ES-I3 (cell line): ENCODE data around the gene RASSF5.

Source experiments
- H3K36me3 ChIP-seq: 2 replicates; pipeline ENCODE4 v1.6.1; 2013; ENCODE audit warnings: mild to moderate bottlenecking, low read length, control low read depth, moderate library complexity; ENCODE audit not compliant: insufficient read depth
- H3K4me1 ChIP-seq: 2 replicates; pipeline ENCODE4 v1.6.1; 2013; ENCODE audit warnings: mild to moderate bottlenecking, control low read depth, low read length; ENCODE audit not compliant: insufficient read depth
- H3K9ac ChIP-seq: 2 replicates; pipeline ENCODE4 v1.6.1; 2013; ENCODE audit warnings: low read depth, mild to moderate bottlenecking, low read length, moderate library complexity
- H3K9me3 ChIP-seq: 2 replicates; pipeline ENCODE4 v1.6.1; 2013; ENCODE audit warnings: mild to moderate bottlenecking, low read length, moderate library complexity; ENCODE audit not compliant: control insufficient read depth, insufficient read depth

The RASSF5 gene

DNA sequence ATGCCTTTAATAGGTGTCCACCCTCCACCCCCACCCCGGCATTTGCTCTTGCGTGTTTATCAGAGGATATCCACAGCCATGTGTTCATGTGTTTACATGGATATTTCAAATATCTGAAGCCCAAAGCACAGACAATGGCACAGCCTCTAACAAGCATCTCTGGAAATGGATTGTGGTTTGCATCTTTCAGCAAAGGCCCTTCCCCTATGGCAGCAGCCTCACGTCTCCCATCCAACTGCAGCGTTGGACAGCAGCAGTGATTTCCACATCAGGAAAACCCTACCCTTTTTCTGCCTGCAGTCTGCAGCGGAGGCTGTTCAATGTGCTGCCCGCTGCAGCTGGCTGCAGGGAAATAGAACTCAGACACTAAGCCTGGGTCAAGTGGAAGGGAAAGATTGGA is 1.6 kb downstream of the RASSF5 start:
- Histone ChIP-seq H3K4me1 (peaks cover 21% of the 10 kb centered on the region), H3K36me3 (no peaks in the 10 kb centered on the region), H3K9me3 (no peaks in the 10 kb centered on the region), H3K9ac (no peak overlapping the region)

DNA sequence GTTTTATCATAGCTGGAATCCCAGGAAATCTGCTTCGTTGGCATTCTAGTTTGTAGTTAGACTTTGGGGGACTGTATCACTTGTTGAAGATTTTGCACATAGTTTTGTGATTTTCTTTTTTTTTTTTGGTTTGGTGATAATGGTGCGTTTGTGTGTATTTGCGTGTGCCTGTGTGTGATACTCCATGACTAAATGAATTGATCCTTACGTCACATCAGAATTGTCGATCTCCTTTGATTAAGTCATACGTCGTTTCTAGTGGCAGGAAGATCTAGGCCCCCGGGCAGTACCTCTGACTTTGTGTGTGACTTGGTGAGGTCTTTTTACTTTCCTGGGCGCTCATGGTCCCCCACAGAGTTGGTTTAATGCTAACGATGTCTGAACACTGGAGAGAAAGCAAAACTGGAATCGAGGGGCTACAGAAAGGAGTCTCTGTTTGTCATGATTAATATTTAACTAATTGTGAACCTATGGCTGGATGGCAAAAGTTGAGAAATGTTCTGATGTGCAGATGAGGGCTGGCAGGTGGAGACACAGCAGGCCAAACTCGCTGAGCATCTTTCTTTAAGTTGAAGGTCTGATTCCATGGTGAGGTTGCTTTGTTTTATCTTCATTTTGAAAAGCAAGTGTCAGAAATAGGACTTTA is 2.4 kb downstream of the RASSF5 start:
- Histone ChIP-seq H3K9me3 (no peaks in the 10 kb centered on the region), H3K4me1 (peaks cover 18% of the 10 kb centered on the region), H3K9ac (no peak overlapping the region), H3K36me3 (no peaks in the 10 kb centered on the region)

DNA sequence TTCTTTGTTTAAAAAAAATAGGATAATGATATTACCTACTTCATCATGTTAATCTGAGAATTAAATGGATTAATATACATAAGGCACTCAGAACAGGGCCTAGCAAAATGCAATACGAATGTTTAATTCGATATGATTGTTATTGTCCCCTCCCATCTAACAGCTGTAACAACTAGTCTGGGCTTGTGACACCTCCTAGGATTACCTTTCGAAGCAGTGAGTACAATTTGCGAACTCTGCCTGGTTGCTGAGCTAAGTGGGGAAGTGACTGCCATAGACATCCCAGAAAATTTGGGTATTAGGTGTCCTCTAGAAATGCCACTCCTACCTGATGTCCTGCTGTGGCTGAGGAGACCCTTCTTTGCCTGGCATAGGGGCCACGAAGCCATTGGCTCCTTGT is 3.0 kb downstream of the RASSF5 start:
- Histone ChIP-seq H3K9me3 (no peaks in the 10 kb centered on the region), H3K36me3 (no peaks in the 10 kb centered on the region), H3K4me1 (peaks cover 18% of the 10 kb centered on the region), H3K9ac (no peak overlapping the region)

DNA sequence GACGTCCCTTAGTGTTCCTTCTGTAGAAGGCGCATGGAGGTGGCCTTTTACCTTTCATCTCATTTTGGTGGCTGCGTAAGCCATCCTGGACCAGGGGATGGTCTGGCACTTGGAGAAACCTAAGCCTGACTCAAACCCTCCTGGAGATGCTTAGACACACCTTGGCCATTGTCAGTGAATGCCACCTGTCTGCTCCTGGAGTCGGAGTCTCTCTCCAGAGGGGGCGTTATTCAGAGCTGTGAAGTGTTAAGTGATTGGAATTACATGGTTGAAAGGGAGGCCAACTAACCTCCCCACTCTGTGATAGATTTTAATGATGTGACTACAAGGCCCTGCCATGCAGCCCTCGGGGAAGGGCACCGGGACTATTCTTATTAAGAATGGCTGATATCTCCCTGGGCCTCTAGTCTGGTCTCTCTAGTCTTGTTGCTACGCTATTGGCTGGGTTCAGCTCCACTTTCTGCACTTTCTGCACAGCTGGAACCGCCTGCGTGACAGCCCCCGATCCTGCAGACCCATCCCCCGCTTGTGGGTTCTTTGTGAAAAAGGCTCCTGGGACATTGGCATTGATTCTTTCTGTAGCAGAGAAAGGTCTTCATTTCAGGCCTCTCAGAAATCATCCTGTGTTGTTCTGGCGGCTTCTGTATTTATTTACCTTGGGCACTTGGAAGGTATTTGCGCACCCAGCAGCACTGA is 4.2 kb downstream of the RASSF5 start:
- Histone ChIP-seq H3K36me3 (no peaks in the 10 kb centered on the region), H3K9me3 (no peaks in the 10 kb centered on the region), H3K4me1 (peaks cover 18% of the 10 kb centered on the region), H3K9ac (no peak overlapping the region)

DNA sequence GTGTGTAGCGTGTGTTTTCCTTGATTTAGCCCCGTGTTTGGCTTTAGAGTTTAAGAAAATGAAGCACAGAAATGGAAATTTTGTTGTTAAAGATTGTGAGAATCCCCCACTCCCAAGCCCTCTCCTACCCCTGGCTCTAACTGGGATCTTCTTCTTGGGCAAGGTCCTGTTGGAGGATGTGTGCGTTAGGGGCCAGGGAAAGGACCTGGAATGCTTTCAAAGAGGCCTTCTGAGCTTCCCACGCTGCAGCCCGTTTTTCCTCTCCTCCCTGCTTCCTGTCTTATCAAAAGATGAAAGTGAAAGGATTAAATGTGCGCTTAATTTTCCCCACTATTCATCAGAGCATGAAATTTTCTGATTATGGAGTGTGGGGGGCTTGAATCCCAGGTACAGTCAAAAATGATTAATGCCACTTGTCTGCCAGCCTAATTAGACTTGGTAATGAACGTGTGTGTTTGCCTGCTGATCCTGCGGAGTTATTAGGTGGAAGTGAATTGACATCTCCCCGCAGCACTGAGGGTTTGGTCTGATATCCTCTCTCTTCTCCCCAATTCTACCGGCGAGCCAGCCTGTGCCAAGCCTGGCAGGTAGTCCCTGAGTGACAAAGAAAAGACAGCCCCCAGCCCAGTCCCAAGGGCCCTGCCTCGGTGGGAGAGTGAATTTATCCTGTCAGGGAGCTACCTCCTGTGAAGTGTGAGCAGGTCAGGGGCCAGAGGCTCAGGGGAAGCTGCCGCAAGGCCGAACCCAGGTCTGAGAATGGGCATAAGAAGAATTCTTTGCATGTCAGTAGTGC is 4.9 kb downstream of the RASSF5 start:
- H3K36me3 ChIP-seq = no peaks in the 10 kb centered on the region
- no peak overlapping the region for H3K9ac ChIP-seq
- no peaks in the 10 kb centered on the region for H3K9me3 ChIP-seq
- peaks cover 18% of the 10 kb centered on the region for H3K4me1 ChIP-seq

GRCh38 chr1:206512851-206513180 is 5.5 kb downstream of the RASSF5 start:
- H3K36me3 ChIP-seq = no peaks in the 10 kb centered on the region
- peaks cover 18% of the 10 kb centered on the region for H3K4me1 ChIP-seq
- H3K9me3 ChIP-seq = no peaks in the 10 kb centered on the region
- H3K9ac ChIP-seq = no peak overlapping the region

GRCh38 chr1:206513312-206514111 is 6.2 kb downstream of the RASSF5 start:
- no peak overlapping the region for H3K9ac ChIP-seq
- no peaks in the 10 kb centered on the region for H3K36me3 ChIP-seq
- no peaks in the 10 kb centered on the region for H3K9me3 ChIP-seq
- H3K4me1 ChIP-seq = peaks cover 18% of the 10 kb centered on the region

GRCh38 chr1:206514813-206515387 is 7.6 kb downstream of the RASSF5 start:
- H3K9me3 ChIP-seq = no peaks in the 10 kb centered on the region
- H3K9ac ChIP-seq = no peak overlapping the region
- H3K4me1 ChIP-seq = peaks cover 18% of the 10 kb centered on the region
- H3K36me3 ChIP-seq = no peaks in the 10 kb centered on the region

- H3K9ac ChIP-seq = no peak overlapping the region
- H3K36me3 ChIP-seq = no peaks in the 10 kb centered on the region
- no peaks in the 10 kb centered on the region for H3K9me3 ChIP-seq
- H3K4me1 ChIP-seq = peaks cover 16% of the 10 kb centered on the region
These were observed 9.3 kb downstream of the RASSF5 start for GRCh38 chr1:206516728-206516990.

GRCh38 chr1:206517784-206518183 is 10.5 kb downstream of the RASSF5 start:
- no peaks in the 10 kb centered on the region for H3K36me3 ChIP-seq
- H3K4me1 ChIP-seq = peaks cover 5% of the 10 kb centered on the region; the same call in 1 of the 2 replicates
- no peaks in the 10 kb centered on the region for H3K9me3 ChIP-seq
- H3K9ac ChIP-seq = no peak overlapping the region

DNA sequence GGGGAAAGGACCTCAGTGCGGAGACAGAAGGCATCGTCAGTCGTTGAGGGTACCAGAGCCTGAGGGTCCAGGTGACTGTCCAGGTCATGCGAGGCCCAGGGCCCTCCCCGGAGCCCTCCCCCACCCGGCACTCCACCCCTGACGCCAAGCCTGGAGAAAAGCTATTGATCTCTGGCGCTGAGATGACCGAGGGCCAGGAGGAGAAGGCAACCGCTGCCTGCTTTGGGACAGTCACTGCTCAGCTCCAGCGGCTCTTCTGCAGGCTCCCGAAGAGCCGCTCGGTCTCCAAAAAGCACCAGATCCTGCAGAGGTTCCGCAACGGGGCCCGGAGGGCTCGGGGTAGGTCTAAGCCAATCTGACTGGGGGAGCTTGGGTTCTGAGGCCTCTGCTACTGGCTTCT is 10.9 kb downstream of the RASSF5 start:
- no peaks in the 10 kb centered on the region for H3K9me3 ChIP-seq
- H3K36me3 ChIP-seq = no peaks in the 10 kb centered on the region
- H3K4me1 ChIP-seq = peaks cover 4% of the 10 kb centered on the region; the same call in 1 of the 2 replicates
- no peak overlapping the region for H3K9ac ChIP-seq

GRCh38 chr1:206518743-206519142 is 11.4 kb downstream of the RASSF5 start:
- H3K9me3 ChIP-seq = no peaks in the 10 kb centered on the region
- no peaks in the 10 kb centered on the region for H3K4me1 ChIP-seq
- no peaks in the 10 kb centered on the region for H3K36me3 ChIP-seq
- no peak overlapping the region for H3K9ac ChIP-seq

- Histone ChIP-seq H3K36me3 (no peaks in the 10 kb centered on the region), H3K4me1 (no peaks in the 10 kb centered on the region), H3K9ac (no peak overlapping the region), H3K9me3 (no peaks in the 10 kb centered on the region)
These were observed 13.8 kb downstream of the RASSF5 start for GRCh38 chr1:206521127-206521526.

GRCh38 chr1:206521694-206522402 is 14.5 kb downstream of the RASSF5 start:
- no peaks in the 10 kb centered on the region for H3K36me3 ChIP-seq
- no peaks in the 10 kb centered on the region for H3K4me1 ChIP-seq
- H3K9me3 ChIP-seq = no peaks in the 10 kb centered on the region
- H3K9ac ChIP-seq = no peak overlapping the region
